Limb (tissue), 2 donors: ENCODE results near the gene KLK10.

Source experiments
- DNase-seq, 2 donors: peaks; one replicate each; pipeline ENCODE4 v3.0.0-alpha.2; 2016; ENCODE audit errors: extremely low spot score in 2 of 2

The KLK10 gene

GRCh38 chr19:51019544-51019925 lies at the start of gene KLK10:
KLK10 (minus strand) TSS chr19:51019709; CDS start chr19:51019130, 579 bp downstream.
- no peak for DNase-seq

GRCh38 chr19:51066393-51067186 lies 47.1 kb upstream of the KLK10 start:
- DNase-seq = no peak

- no peak for DNase-seq
These were observed 45.9 kb upstream of the KLK10 start for GRCh38 chr19:51065221-51065960.

- no peak for DNase-seq
These were observed 45.2 kb upstream of the KLK10 start, which contains the start of gene KLK13 for GRCh38 chr19:51064534-51065220. KLK13 (minus strand) TSS chr19:51065092; CDS start chr19:51065067, 25 bp downstream.

- no peak for DNase-seq
These were observed 44.2 kb upstream of the KLK10 start for GRCh38 chr19:51063664-51064063.

GRCh38 chr19:51060973-51061372 lies 41.5 kb upstream of the KLK10 start:
- no peak for DNase-seq

GRCh38 chr19:51060336-51060735 lies 40.8 kb upstream of the KLK10 start:
- DNase-seq = no peak

GRCh38 chr19:51059715-51060114 lies 40.2 kb upstream of the KLK10 start:
- no peak for DNase-seq

GRCh38 chr19:51055866-51056265 lies 36.4 kb upstream of the KLK10 start:
- DNase-seq = no peak

GRCh38 chr19:51047031-51047335 lies 27.5 kb upstream of the KLK10 start:
- DNase-seq = no peak

GRCh38 chr19:51044327-51044726 lies 24.8 kb upstream of the KLK10 start:
- no peak for DNase-seq

GRCh38 chr19:51043497-51043896 lies 24.0 kb upstream of the KLK10 start:
- DNase-seq = no peak

- no peak for DNase-seq
These were observed 20.6 kb upstream of the KLK10 start for GRCh38 chr19:51040151-51040550.

GRCh38 chr19:51036519-51036918 lies 17.0 kb upstream of the KLK10 start:
- DNase-seq = no peak

- DNase-seq = no peak
These were observed 15.2 kb upstream of the KLK10 start, which contains the start of gene KLK12 for GRCh38 chr19:51034704-51035103. KLK12 (minus strand) TSS chr19:51035002; CDS start chr19:51034621, 381 bp downstream.

- DNase-seq = no peak
These were observed 12.3 kb upstream of the KLK10 start for GRCh38 chr19:51031880-51032225.

- DNase-seq = no peak
These were observed 11.8 kb upstream of the KLK10 start for GRCh38 chr19:51031220-51031879.

- no peak for DNase-seq
These were observed 11.1 kb upstream of the KLK10 start for GRCh38 chr19:51030631-51031030.

GRCh38 chr19:51029718-51030117 lies 10.2 kb upstream of the KLK10 start:
- no peak for DNase-seq

- no peak for DNase-seq
These were observed 8.4 kb upstream of the KLK10 start for GRCh38 chr19:51027873-51028272.

GRCh38 chr19:51027126-51027806 lies 7.8 kb upstream of the KLK10 start:
- DNase-seq = no peak
